Transverse colon (tissue), 4 donors: ENCODE results near the gene MT1A.
"Not testable (repeated sequence)": the region's sequence is repeated elsewhere in the genome, so short reads cannot be mapped to it uniquely, and the experiment has no call there.

Experiments
- POLR2A ChIP-seq: fragments of 450-650 bp; IDR thresholded peaks from one replicate; pipeline ENCODE4 v1.6.1; 2016; ENCODE audit warnings: antibody characterized with exemption, mild to moderate bottlenecking, moderate library complexity
- POLR2AphosphoS5 ChIP-seq, 3 donors: sonication (generic); formaldehyde crosslinking; IDR thresholded peaks; one replicate each; pipeline ENCODE4 v1.6.1; 2016; ENCODE audit warnings: antibody characterized with exemption in 3 of 3
- TF ChIP-seq, protein P1 (sequence below), 5 experiments: fragments of 200-600 bp in 3 of 5; fragments of 450-650 bp in 2 of 5; sonication (generic) in 3 of 5; IDR thresholded peaks; 1 replicate in 2 of 5; 2 replicates in 3 of 5; pipeline ENCODE4 v1.5.1; 2016 to 2017; ENCODE audit warnings: antibody characterized with exemption in 5 of 5, inconsistent platforms in 3 of 5, mild to moderate bottlenecking in 2 of 5, moderate library complexity in 1 of 5

GRCh38 chr16:56671691-56672090, 33.2 kb downstream of the MT1A start:
- TF ChIP-seq, protein P1, sequence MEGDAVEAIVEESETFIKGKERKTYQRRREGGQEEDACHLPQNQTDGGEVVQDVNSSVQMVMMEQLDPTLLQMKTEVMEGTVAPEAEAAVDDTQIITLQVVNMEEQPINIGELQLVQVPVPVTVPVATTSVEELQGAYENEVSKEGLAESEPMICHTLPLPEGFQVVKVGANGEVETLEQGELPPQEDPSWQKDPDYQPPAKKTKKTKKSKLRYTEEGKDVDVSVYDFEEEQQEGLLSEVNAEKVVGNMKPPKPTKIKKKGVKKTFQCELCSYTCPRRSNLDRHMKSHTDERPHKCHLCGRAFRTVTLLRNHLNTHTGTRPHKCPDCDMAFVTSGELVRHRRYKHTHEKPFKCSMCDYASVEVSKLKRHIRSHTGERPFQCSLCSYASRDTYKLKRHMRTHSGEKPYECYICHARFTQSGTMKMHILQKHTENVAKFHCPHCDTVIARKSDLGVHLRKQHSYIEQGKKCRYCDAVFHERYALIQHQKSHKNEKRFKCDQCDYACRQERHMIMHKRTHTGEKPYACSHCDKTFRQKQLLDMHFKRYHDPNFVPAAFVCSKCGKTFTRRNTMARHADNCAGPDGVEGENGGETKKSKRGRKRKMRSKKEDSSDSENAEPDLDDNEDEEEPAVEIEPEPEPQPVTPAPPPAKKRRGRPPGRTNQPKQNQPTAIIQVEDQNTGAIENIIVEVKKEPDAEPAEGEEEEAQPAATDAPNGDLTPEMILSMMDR (IDR thresholded peaks at IDR 0.05), result not testable (repeated sequence)
- TF ChIP-seq POLR2A; POLR2AphosphoS5 (IDR thresholded peaks at IDR 0.05): not testable (repeated sequence)
